ENCODE measurements around the gene THAP3. TPM values are rescaled to one million over a fixed set of nuclear protein-coding genes. Genes with fewer than 3 reads are reported as not detected.

THAP3 gene, protein sequence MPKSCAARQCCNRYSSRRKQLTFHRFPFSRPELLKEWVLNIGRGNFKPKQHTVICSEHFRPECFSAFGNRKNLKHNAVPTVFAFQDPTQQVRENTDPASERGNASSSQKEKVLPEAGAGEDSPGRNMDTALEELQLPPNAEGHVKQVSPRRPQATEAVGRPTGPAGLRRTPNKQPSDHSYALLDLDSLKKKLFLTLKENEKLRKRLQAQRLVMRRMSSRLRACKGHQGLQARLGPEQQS
- total RNA-seq: 16.0 and 19.5 TPM in 2 replicates

DNA sequence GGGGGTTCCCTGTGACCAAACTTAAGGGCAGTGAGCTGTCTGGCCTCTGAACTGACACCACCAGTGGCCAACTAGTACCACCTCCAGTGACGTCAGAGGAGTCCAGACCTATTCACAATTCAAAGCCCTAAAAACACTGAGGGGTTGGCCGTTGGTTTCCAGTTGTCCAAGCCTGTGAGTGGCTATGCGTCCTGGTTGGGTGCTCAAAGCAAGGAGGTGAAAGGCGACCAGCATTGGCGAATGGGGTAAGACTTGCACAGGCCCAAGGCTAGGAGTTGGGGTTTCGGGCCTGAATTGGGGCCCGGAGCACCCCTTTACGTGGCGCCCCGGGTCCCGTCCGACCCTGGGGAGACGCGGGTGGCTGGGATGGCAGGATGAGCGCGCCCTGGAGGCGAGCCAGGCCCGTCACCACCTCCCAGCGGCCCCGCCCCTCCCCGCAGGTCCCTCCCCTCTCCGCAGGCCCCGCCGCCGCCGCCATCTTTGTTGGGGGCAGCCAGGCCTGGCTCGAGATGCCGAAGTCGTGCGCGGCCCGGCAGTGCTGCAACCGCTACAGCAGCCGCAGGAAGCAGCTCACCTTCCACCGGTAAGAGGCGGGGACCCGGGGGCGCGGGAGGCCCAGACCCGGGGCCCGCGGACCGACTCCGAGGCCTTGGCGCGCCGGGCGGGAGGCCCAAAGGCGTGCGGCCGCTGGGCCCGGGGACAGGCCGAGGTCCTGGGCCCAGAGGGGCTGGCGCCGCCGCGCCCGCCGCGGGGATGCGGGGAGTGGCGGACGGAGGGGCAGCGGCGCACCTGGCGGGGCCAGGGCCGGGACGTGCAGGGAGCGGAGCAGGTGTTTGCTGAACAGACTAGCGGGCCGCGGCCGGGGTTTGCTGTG, at the start of gene THAP3:
THAP3 (plus strand) TSS at position 159 of the 874 bp plus-strand sequence; CDS start at position 510, 351 bp downstream.

DNA sequence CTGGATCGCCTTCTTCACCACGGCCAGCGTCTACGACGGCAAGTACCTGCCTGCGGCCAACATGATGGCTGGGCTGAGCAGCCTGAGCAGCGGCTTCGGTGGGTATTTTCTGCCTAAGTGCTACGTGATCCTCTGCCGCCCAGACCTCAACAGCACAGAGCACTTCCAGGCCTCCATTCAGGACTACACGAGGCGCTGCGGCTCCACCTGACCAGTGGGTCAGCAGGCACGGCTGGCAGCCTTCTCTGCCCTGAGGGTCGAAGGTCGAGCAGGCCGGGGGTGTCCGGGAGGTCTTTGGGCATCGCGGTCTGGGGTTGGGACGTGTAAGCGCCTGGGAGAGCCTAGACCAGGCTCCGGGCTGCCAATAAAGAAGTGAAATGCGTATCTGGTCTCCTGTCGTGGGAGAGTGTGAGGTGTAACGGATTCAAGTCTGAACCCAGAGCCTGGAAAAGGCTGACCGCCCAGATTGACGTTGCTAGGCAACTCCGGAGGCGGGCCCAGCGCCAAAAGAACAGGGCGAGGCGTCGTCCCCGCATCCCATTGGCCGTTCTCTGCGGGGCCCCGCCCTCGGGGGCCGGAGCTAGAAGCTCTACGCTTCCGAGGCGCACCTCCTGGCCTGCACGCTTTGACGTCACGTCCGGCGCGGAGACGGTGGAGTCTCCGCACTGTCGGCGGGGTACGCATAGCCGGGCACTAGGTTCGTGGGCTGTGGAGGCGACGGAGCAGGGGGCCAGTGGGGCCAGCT, 45.1 kb upstream of the THAP3 start, which contains the start of gene ZBTB48:
ZBTB48 (plus strand) TSS at position 621 of the 745 bp plus-strand sequence. CDS start 616 bp downstream, outside the sequence.

DNA sequence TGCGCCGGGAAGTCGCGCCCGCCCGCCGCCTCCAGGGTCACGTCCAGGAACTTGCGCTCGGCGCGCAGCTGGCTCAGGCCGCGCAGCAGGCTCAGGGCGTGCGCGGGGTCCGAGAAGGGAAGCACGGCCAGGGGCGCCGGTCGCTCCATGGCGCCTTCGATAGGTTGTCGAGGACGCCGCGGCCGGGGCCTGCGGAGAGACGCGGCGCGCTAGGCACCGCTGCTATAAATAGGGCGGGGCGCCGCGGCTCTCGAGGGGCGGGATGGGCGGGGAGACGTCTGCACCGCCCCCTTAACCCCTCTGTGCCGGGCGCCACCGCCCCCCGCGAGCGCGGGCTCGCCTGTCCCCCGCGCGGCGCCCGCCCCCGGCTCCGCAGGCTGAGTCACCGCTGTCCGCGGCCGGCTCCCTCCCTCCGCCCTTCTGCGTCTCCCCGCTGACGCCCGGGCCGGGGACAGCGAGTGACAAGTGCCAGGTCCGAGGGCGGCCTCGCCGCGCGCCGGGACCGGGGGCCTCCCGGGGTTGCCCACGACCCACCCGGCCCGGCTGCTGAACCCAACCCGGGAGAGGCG, 21.9 kb upstream of the THAP3 start, which contains the start of gene KLHL21:
KLHL21 (minus strand) TSS at position 201 of the 569 bp plus-strand sequence; CDS start at position 149, 52 bp downstream.

DNA sequence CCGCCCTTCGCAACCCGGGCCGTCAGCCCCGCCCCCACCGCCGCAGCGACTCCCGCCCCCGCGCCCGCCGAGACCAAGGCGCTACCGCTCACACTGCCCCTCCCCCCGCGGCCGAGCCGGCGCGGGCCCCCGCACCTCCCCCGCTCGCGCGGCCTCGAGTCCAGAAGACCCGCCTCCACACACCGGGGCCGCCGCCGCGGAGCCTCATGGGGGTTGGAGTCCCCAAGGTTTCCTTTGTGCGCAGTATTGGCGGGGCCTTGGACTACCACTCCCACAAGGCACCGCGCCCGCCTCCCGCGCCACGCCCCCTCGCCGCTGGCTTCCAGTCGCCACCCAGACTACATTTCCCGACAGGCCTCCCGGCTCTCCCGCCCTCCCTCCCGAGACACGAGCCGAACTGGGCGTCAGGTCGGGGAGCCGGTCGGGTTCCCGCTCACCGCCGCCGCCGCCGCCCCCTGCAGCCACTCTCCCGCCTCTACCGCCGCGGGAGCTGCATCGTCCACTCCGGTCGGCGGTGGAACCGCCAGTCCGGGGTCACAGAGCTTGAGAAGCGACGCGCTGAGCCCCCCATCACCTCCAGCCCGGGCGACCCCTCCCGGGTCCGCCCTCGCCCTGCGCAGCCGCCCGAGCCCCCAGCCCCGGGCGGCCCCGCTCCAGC, 11.2 kb upstream of the THAP3 start, which contains the start of gene PHF13:
PHF13 (plus strand) TSS at position 371 of the 658 bp plus-strand sequence. CDS start 336 bp downstream, outside the sequence.

Other genes with a start within 250 kb of the THAP3 start
- gene ACOT7, start 231.1 kb upstream of the THAP3 start, total RNA-seq: 28.2 and 29.8 TPM in 2 replicates
- gene HES2, start 204.9 kb upstream of the THAP3 start, total RNA-seq: under 0.01 TPM in 1 of 2 replicates, not detected in the other
- not detected in 2 replicates for gene ESPN, start 200.1 kb upstream of the THAP3 start, total RNA-seq
- gene TNFRSF25, start 158.7 kb upstream of the THAP3 start, total RNA-seq: 0.37 and 3.1 TPM in 2 replicates
- gene PLEKHG5, start 133.2 kb upstream of the THAP3 start, total RNA-seq: 0.37 and 10.6 TPM in 2 replicates
- gene NOL9, start 70.4 kb upstream of the THAP3 start, total RNA-seq: 24.6 and 47.7 TPM in 2 replicates
- under 0.01 TPM in 1 of 2 replicates, not detected in the other for gene TAS1R1, start 69.6 kb upstream of the THAP3 start, total RNA-seq
- gene ZBTB48, start 44.9 kb upstream of the THAP3 start, total RNA-seq: 8.1 and 11.9 TPM in 2 replicates
- gene KLHL21, start 22.0 kb upstream of the THAP3 start, total RNA-seq: 63.9 and 79.0 TPM in 2 replicates
- gene PHF13, start 11.1 kb upstream of the THAP3 start, total RNA-seq: 10.7 and 12.3 TPM in 2 replicates
- gene DNAJC11, start 76.9 kb downstream of the THAP3 start, total RNA-seq: 27.2 and 30.7 TPM in 2 replicates
- gene CAMTA1, start 160.6 kb downstream of the THAP3 start, total RNA-seq: 30.5 and 49.6 TPM in 2 replicates

Data from subcutaneous preadipocyte (primary cell).